Spleen (tissue), 7 donors: ENCODE results near the gene ITPKB.

Source experiments
- POLR2A ChIP-seq, 3 donors: fragments of 450-650 bp; IDR thresholded peaks; one replicate each; pipeline ENCODE4 v1.5.1; 2017; ENCODE audit warnings: antibody characterized with exemption in 3 of 3, mild to moderate bottlenecking in 1 of 3
- TF ChIP-seq, protein P1 (sequence below), 11 experiments: fragments of 200-600 bp in 7 of 11; fragments of 450-650 bp in 4 of 11; sonication (generic) in 4 of 11; IDR thresholded peaks in 8 of 11; conservative IDR thresholded peaks in 3 of 11; 1 replicate in 7 of 11; 2 replicates in 4 of 11; pipeline versions ENCODE4 v1.4.0 to v1.8.0; 2016 to 2021; ENCODE audit warnings: antibody characterized with exemption in 11 of 11, inconsistent platforms in 4 of 11, mild to moderate bottlenecking in 1 of 11
- donor health status: DM: no; HTN: no; CAD: no; lungs with moderate emphysema.
- donor health status: DM: no; HTN: no; CAD: no.
- donor health status: DM: no; HTN: no; CAD: no.

GRCh38 chr1:226685196-226685820, 53.8 kb downstream of the ITPKB start:
- TF ChIP-seq, protein P1, sequence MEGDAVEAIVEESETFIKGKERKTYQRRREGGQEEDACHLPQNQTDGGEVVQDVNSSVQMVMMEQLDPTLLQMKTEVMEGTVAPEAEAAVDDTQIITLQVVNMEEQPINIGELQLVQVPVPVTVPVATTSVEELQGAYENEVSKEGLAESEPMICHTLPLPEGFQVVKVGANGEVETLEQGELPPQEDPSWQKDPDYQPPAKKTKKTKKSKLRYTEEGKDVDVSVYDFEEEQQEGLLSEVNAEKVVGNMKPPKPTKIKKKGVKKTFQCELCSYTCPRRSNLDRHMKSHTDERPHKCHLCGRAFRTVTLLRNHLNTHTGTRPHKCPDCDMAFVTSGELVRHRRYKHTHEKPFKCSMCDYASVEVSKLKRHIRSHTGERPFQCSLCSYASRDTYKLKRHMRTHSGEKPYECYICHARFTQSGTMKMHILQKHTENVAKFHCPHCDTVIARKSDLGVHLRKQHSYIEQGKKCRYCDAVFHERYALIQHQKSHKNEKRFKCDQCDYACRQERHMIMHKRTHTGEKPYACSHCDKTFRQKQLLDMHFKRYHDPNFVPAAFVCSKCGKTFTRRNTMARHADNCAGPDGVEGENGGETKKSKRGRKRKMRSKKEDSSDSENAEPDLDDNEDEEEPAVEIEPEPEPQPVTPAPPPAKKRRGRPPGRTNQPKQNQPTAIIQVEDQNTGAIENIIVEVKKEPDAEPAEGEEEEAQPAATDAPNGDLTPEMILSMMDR (IDR thresholded peaks at IDR 0.05 in 8 of 11, conservative IDR thresholded peaks at IDR 0.05 in 3 of 11) = no peak
- no peak for TF ChIP-seq POLR2A (IDR thresholded peaks at IDR 0.05)
